SHP77 (cell line): ENCODE results near the gene EML6.
A peak's percentile ranks its signal among the peaks of the same experiment; 100 is the strongest.
"Not testable (repeated sequence)": the region's sequence is repeated elsewhere in the genome, so short reads cannot be mapped to it uniquely, and the experiment has no call there.

Experiments used
- DNase-seq, 2 experiments: peaks; one replicate each; lab custom pipeline; 2025; lab: John Stamatoyannopoulos, UW

The EML6 gene

DNA sequence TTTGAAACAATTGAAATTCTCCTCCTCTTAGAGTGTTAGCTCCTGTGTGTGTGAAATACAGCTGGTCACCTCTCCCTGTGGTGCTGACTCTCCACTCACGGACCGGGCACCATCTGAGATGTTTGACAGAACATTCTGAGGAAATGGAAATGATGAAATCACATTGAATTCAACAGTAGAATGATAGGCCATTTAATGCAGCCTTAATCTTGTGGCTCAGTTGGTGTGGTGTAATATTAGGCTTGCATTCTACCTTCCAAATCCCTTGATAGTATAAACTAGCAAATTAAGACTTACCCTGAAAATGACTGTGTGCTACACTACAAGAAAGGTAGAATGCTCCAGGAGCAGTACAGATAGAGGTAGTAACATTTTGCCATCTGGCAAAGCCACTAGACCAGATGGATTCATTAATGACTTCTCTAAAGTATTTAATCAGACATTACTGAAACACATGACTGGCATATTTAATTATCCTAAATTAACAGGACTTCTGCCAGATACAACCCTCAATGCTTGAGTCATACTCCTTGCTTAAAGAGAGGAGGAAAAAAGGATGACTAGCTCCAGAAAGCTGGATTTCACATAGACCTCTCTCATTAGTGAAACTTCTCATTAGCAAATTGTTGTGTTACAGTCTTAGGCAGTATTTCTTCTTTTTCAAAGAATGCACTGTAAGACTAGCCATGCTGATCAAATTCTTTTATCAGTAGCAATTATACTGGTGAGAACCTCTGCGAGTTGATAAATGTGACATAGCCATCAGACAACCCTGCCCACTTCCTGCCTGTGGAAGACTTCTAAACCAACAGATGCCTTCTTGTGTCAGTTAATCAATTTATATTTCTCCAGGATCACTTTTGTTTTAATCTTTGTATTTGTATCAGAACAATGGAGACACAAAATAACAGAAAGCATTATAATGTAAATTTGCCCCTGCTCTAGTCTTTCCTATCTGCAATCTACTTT is 80.6 kb downstream of the EML6 start:
- no peak for DNase-seq

DNA sequence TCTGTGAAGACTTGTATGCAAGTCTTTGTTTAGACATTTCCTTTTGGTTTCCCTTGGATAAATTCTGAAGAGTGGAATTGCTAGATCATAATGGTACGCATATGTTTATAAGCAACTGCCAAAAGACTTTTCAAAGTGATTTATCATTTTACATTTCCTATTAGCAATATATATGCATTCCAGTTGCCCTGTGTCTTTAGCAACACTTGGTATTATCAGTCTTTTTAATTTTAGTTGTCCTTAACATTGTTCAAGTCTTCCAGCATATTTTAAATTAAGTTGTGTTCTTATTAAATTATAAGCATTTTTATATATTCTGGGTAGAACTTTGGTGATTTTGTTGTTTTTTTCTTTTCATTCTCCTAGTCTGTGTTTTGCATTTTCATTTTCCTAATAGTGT is 81.8 kb downstream of the EML6 start:
- no peak for DNase-seq

DNA sequence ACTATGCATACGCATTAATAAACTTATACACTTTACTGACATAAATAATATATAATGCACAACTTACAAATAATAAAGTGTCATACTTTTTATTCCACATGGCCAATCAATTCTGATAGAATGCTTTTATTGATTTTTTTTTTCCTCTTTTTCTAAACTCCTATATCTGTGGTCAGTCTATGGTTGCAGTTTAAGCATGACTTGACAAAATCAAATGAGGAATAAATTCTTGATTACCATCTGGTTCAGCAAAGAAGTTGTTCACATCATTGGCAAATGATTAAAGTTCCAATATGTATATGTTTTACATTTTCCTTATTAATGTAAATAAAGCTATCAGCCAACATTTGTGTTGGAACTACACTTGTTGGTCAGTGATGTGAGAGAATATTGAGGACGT is 83.5 kb downstream of the EML6 start:
- DNase-seq, result no peak

DNA sequence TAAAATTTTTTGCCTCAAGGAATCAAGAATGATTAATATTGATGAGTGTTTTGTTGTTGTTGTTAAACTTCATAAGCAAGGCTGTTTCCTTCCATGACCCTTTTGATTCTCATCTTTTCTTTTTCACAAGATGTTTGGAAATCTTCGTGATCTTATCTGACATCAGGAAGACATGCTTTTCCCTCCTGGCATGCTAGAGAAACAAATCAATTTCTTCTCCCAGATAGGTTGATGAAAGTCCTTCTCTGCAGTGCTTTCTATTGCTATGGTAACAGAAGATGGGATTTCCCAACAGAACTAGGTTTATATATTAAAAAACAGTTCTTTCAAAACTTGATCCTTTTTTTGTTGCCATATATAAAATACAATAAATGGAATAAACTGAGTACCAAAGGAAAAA is 85.2 kb downstream of the EML6 start:
- no peak for DNase-seq

DNA sequence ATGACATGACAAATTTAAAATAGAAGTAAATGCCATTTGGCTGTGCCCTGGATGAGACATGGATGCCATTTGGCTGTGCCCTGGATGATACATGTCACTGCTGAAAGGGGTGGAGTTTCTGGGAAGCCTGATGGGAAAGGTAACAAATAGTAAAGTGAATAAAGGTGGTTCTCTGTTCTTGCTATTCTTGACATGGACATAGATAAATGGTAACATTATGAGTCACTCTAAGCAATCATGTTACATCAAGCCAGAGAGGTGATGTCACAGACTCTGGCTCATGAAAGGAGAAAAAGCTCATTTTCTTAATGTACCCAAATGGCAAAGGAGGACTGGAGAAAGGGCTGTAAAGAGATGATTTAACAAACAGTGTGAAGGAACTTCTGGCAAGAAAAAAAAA is 86.4 kb downstream of the EML6 start:
- peak; percentile 38 to 44 for DNase-seq

DNA sequence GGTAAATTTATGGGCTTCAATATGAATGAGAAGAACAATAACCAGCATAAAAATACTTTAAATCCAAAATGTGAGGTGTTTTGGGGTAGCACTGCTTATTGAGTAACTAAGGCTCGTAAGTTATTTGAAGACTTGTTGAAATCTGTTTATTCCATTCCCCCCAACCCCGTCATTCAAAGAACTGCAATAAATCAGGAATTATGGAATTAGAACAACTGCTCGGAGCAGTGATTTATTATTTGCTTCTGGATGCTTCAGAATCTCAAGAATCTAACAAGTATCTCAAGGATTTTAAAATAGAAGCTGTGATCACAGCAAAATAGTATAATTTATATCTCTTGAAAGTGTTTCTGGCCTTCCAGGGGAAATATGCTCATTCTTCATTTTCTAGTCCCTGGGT is 86.8 kb downstream of the EML6 start:
- DNase-seq, result no peak

DNA sequence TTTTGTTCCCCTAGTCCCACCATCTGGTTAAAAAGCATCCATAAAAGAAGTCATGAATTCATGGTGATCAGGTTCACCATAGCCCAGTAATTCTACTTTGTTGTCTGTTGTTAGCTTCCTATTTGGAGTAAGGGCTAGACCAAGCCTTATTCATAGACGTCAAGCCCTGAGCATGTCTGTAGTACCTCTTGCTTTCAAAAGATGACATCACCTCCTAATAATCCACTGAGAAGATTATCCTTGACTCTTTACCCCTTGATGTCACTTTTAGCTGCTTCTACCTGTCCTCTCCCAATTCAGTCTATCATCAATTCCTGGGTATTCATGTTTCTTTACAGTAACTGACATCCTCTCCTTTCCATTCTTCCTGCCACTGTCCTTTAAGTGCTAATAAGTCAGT is 90.1 kb downstream of the EML6 start:
- no peak for DNase-seq

DNA sequence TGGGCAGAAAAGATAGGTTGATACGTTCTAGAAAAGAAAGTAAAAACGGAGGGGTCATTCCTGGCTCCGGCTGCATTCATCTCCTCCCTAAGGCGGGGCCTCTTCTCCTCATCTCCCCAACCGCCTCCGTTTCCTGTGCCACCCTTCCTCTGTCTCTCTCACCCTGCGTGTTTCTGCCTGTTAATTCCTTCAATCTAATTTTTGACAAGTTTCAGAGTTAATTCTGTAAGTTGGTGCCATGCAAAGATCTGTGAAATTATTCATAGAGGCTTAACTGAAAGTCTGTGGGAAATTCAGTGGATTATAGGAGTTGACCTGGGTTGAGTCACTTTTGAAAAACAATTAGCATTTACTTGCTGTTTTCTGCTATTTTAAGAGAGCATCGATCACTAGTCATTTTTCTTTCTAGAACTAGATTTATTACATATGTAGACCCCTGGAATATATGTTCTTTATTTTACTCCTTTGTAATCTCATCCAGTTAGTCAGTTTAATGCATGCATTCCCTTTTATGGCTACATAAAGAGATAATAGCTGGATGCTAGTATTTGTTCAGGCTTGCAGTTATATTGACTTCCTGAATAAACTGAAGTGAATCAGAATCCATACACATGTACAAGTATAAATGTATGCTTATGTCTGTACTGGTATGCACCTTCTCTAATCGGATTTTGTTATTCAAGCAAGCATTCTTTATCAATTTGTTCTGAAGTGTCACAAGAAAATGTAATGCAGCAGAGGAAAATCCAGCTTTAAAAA is 91.1 kb downstream of the EML6 start:
- no peak for DNase-seq

DNA sequence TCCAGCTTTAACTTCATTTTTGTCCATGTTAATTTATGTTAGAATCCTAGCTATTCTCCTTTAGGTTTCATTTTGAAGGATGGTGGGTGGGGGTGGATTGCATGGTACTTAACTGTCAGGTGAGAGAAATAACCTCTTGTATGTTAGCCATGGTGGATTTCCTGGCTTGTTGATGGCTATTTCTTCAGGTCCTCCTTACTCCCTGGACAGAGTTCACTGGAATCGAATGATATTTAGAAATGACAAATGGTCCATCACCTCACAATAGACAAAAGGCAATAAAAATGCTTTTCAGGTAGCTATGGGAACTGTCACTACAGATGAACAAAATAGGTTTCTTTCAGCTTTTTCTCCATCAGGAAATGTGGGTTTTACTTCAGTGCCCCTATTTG is 91.7 kb downstream of the EML6 start:
- no peak for DNase-seq

DNA sequence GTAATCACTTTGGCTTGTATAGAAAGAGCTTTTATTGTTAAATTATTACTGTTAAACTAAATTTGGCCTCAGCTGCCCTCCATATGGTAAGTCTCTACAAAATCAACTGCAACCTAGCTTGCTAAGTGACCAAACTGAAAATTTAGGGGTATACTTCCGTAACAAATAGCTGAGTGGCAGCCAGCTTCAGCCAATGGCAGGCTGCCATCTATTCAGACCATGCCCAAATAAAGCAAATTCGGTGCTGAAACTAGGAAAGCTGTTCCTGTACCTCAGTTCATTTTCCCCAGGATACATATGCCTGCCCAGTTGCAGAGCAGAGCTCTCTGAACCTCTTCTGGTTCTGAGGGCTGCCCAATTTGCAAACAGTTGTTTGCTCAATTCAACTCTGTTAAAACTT is 94.8 kb downstream of the EML6 start:
- DNase-seq, result no peak

DNA sequence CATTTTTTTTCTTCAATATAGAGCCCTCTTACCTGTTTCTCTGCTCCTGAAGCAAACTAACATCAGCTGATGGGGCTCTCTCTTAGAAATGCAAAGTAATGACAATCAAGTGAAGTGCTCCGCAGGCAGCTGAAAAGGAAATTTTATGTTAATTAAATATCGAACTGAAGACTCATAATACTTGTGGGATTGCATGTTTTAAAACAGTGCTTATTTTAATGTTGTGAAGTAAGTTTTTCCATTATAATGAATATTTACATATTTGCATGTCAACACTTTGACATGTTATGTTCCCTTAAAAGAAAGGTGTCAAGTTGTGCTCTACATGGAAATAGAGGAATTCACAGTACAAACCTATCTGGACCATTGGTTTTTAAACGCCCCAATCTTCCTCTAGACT is 97.1 kb downstream of the EML6 start:
- no peak for DNase-seq

DNA sequence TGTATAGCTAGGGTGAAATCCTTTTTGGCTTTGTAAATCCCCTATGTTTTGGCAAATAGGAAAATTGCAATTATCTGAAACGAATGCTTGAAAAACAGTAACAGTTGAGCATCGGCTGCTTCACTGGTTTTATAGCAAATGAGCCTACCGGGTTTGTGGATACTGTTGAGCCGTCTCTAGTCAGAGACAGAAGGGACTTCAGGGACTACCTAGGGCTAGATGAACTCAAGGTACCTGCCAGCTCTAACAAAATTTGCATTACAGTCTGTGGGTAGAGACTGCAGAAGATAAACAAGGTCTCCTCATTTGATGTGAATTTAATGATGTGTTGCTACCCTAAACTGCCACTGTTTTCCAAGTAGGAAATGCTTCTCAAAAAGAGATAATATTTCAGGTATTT is 101.1 kb downstream of the EML6 start:
- no peak for DNase-seq

DNA sequence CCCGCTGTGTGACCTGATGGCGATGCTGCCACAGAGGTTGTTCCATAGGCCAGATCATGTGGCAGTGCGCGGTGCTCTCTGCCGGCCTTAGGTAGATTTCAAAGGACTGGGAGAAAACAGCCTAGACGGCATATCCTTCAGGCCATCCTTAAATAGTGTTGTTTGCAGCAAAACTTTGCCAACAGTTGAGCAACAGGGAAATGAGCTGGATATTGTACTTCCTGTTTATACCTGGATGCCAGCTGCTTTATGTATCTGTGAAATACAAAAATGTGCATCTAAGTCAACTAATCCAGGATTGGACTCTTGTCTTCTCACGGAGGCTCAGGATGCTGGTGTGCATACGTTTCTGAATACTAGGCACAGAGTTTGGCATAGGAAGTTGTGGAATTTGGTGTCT is 107.1 kb downstream of the EML6 start:
- no peak for DNase-seq

DNA sequence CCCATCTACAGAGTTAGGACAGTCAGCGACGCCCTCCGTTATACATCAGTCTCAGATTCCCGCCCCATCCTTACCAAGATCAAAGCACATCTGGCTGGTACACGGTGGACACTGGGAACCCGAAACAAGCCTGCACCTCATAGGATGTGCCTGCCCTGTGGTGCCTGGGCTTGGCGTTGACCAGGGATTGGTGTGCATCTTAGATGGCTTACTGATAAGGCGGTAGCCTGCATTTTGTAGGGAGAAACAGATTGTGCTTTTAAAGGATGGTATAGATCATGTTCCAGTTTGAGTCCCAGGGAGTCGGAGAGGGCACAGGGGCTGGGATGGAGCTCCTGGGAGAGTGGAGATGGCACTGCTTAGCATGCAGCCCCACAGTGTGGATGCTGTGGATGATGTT is 108.0 kb downstream of the EML6 start:
- no peak for DNase-seq

DNA sequence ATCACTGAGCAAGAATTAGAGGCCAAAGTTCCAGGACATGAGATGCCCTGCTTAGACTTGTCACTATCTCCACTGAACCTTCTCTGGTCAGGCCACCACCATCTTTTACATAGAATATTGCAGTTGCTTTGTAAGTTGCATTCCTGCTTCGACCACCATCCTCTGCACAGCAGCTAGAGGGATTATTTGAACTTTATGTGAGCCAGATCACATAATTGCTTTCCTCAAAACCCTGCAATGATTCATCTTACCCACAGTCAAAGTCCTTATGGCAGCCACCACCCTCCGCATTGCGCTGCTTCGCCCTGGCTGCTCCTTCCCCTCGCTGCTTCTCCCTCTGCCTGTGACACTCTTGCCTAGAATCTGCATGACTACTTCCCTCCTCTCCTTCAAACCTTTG is 111.3 kb downstream of the EML6 start:
- no peak for DNase-seq

DNA sequence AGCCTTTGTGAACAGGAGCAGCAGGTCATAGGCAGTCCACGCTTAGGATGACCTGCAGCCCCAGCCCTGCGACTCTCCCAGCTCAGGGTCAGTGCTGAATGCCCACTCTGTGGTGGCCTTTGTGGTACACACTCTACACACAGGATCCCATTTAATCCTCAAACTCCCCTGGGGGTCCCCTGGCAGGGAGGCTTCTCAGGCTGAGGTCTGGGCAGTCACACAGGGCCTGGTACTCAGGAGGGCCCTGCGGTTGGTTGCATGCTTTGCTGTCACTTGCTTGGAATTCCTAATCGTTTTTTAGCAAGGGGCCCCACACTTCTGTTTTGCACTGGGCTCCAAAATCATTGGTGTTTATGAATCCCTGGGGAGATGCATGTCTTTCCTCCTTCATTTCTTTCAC is 113.0 kb downstream of the EML6 start:
- no peak for DNase-seq

DNA sequence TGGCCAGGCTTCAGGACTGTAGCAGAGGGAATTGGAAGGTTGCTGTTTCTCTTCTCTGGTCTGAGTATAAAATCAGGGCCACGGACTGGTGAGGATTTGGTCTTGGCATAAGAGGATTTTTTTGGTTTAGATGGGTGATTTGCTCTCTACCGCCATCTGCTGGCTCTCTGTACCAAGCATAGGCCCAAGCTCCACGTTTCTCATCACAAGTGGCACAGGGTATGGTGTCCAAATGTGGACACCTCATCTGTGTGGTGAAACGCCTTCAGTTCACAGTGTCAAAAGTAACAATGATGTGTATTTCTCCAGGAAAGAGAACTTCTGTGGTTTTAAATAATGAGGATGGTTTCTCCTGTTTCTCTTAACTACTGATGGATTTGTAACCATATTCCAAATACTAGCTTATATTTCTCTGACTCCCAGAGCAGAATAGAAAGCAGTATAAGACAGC is 115.1 kb downstream of the EML6 start:
- DNase-seq, result peak; percentile 79 to 89

DNA sequence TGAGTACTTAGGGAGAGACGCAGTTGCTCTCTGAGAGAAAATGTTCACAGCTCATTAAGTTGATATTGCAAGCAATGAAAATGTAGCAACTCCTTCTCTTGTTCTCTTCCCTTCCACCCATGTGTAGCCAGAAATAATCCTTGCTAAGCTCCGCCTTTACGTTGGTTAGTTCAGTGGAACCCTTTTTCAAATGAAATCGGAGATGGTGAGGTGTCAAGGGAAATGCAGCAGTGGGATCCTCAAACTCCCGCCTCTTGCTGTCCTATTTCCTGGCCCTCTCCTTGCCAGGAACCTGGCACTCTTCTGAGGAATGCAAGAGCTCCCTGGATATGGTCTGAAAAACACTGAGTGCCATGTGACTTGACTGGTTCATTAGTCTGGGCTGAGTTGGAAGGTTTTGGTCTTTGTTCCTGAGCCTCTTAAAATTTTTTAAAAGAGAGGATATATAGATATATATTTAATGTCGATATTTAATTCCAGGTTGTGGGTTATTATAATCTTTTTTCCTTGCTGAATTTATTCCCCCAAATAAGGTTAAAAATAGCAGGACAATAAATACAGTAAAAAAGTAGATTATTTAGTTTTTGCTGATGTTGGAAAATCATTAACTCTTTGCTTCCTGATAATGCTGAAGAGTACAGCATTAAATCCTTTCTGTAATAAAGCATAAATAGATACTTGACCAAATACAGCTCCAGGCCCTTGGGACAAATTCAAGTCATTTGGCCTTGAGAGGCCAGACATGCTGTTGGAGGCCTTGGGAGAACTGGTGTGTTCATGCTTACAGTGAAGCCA is 116.2 kb downstream of the EML6 start:
- no peak for DNase-seq

DNA sequence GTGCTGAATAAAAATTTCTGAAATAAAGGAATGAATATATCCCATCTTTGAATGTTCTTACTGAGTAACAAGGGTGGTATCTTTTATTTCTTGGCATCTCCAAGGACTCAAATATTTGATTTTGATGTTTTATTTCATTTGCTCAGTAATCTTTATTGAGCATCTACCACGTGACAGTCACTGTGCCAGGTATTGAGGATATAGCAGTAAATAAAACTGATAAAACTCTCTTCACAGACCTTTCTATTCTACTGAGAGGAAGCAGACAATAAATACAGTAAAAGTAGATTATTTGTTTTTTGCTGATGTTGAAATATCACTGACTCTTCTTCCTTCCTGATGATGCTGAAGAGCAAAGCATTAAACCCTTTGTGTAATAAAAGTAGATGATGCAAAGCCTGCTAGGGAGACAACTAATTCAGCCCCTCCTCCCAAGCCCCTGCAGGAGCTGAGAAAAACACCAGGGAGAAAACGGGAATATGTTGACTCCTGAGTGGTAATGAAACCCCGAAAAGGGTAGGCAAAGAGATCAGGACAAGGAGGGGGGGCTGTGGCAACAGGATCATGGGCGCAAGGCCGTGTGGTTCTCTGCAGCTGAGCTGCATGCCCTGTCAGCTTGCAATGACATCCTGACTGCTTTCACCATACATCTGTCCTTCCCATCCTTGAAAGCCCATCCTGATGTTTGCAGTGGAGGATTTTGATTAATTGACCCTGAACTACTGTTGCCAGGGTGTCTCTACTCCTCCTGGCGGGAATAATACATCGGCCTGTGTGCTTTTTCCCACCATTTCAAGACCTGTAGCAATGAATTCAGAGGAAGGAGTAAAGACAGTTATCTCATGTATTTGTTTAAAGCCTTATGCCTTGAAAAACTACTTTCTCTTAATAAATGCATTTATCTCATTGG is 117.4 kb downstream of the EML6 start:
- DNase-seq, result peak in 1 of 2 experiments; percentile 3

DNA sequence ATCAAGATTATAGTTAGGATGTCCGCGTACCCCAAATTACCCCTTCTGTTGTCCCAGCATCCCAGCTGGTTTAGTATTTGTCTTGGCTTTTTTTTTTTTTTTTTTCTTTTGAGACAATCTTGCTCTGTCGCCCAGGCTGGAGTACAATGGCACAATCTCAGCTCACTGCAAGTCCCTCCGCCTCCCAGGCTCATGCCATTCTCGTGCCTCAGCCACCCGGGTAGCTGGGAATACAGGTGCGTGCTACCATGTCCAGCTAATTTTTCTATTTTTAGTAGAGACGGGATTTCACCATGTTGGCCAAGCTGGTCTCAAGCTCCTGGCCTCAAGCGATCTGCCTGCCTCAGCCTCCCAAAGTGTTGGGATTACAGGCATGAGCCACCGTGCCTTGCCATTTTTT is 118.0 kb downstream of the EML6 start:
- not testable (repeated sequence) for DNase-seq

DNA sequence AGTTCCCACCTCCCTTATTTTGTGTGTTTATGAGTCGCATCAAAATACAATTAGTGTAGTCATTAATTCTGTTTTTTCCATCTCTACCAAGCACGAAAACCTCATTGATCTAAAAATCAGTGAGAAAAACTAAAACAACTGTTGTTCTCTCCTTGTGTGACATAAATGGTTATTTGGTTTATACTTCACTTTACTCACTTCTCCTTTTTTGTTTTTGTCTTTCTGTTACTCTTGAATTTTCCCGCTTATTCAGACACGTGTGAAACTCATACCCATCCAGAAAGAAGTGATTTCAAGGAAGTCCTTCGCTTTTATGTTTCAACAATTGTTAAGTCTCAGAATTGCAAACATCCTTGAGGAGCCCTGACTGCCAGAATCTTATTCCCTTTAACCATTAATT is 121.6 kb downstream of the EML6 start:
- DNase-seq, result no peak
